Activated CD4-positive, CD25-positive, alpha-beta regulatory T cell treated with anti-CD3 and anti-CD28 coated beads, Interleukin-2, amount 50 U/mL, for 72 hours (primary cell): ENCODE results near the gene KCNMA1.
"Not testable (repeated sequence)": the region's sequence is repeated elsewhere in the genome, so short reads cannot be mapped to it uniquely, and the experiment has no call there.

Source experiments
- DNase-seq: peaks from one replicate; pipeline ENCODE4 v3.0.0; 2021

Gene KCNMA1

DNA sequence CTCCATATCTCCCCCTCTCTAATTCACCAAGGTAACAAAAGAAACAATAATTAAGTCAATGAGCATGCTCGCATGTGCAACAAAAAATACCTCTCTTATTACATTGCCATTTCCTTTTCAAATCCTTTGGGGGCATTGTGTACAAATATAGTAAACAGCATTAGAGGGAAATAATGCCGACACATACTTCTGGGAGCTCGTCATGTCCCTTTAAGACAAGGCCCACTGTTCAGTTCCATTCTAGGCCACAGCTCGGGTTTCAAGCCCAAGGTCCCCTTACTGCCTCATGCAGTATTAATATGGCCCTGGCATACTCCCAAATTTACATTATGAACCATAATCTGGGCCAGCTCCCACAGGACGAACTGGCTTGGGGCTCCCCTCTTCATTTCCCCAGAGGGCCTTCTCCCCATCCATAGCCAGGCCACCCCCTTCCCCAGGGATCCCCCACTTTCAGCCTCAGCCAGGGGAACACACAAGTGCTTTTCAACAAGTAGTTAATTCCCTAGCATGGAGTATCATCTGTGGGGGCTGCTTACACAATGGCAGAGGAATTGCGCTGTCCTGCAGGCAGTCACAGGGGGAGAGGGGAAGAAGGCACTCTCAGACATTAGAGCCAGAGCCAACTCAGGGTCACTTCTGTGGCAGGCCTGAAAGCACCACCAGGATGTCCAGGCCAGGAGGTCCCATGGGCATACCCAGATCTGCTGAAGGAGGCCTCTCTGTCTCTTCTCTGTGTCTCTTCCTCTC is 110.6 kb downstream of the KCNMA1 start:
- DNase-seq = no peak

GRCh38 chr10:77524281-77524711 is 113.3 kb downstream of the KCNMA1 start:
- DNase-seq = no peak

DNA sequence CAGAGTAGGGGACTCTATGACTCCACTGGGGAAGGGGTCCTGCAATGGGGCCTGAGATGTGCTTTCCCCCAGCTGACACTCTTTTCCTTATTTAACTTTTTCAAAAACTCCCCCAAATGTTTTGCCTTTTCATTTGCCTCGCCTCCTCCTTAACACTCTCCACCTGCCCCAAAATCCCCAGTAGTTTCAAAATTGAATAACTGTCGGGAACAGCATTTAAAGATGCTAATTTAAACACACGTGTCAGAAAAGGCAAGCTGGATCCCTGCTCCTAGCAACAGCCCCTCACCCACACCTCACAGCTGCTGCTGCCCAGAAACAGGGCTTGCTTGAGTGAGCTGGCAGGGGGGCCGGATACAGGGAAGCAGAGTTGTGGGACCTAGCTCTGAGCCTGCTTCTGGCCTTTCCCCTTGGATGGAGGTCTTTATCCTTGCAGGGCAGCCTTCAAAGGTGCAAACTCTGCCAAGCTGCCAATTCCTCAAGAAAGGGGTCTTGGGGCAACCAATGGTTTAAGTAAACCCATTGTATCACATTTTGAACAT is 115.3 kb downstream of the KCNMA1 start:
- no peak for DNase-seq

DNA sequence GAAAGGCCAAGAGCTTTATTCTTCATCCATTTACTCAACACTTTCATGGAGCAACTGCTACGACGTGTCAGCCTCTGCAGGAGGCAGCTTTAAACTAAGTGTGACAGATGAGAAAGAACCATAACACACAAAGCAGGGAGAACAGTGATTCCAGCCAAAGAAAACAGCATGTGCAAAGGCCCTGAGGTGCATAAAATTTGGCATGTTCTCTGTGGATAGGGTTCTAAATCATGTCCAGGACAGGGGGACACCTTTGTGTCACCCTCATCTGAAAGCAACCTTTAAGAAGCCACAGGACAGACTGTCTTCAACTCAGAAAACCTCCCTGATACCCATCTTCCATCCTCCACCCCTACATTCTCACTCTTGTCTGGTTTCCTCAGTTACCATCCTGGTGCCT is 116.6 kb downstream of the KCNMA1 start:
- DNase-seq = no peak

GRCh38 chr10:77520290-77520689 is 117.3 kb downstream of the KCNMA1 start:
- DNase-seq = no peak

- not testable (repeated sequence) for DNase-seq
Observed at GRCh38 chr10:77519791-77520190, 117.8 kb downstream of the KCNMA1 start.

GRCh38 chr10:77518910-77519274 is 118.7 kb downstream of the KCNMA1 start:
- no peak for DNase-seq

DNA sequence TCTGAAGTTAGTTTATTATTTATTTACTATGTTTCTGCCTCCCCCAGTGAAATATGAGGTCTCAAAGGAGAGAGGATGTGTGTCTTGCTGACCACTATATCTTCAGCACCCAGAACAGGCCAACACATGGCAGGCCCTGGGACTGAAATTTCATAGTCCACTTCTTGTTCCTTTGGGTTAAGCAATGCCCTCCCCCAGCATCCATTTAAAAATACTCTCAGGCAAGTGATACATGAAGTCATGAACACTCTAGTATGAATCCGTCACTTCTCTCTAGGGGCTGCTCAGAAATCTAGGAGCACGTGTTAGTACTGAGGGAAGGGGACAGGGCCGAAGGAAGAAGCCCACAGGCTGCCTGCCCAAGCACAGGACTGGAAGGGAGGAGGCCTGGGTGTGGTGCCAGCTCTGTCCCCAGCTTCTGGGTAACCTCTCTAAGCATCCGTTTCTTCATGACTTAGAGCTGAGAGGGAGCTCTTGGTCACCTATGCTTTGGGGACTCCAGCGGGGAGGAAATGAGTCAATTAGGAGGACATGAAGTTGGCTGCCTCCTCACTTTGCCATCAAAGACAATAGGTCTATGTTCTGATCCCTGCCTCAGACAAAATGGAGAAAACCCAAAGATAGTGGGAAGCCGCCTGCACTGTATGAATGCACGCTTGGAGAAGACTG is 119.2 kb downstream of the KCNMA1 start:
- no peak for DNase-seq

DNA sequence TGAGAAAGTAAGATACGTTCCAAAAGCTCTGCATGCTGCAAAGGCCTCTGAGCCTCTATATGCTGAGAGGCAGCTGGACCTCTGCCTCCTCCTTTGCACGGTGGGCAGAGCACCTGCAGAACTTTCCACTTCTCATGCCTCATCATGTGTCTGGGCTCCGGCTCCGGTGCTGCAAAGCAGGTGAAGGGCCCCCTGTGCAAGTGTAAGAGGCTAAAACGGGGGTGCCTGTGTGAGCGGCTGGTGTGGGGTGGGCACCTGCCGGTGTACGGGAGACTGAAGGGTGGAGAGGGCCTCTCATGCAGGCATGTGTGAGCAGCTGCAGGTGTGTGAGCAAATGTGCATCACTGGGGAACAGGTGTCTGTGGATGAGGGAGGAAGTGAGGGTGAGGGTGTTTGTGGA is 121.0 kb downstream of the KCNMA1 start:
- DNase-seq = no peak

GRCh38 chr10:77514870-77515269 is 122.7 kb downstream of the KCNMA1 start:
- DNase-seq = no peak

DNA sequence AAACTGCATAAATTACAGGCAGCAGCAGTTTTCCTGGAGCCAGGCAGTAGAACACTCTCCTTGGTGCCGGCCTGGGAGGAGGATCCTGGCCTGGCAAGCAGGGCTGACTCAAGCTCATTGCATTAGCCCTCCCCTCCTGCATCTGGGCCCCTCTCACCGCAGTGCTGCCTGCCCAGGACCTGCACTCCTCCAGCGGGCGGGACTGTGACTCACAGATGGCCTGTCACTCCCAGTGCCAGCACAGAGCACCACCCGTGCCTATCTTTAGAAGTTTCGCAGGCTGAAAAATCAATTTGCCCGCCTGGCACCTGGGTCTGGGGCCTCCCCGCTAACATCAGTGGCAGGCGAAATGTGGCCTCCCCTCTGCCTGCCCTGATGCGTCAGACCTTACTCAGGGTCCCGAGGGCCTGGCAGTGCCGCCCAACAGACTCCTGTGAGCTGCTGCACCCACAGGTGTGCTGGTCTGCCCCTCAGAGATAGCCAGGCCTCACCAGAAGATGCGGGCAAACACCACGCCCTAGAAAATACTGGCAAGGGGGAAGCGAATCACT is 123.8 kb downstream of the KCNMA1 start:
- no peak for DNase-seq

- no peak for DNase-seq
Observed at GRCh38 chr10:77513220-77513619, 124.4 kb downstream of the KCNMA1 start.

DNA sequence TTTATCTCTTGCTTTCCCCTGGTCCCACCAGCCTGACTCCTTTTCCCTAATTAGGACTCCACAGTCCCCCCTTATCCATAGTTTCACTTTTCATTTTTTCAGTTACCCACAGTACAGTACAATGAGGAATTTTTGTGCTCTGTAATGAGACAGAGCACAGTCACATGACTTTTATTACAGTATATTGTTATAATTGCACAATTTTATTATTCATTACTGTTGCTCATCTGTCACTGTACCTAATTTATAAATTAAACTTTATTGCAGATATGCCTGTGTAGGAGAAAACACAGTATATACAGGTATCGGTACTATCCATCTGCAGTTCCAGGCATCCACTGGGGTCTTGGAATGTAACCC is 125.4 kb downstream of the KCNMA1 start:
- no peak for DNase-seq

- no peak for DNase-seq
Observed at GRCh38 chr10:77511498-77512218, 126.0 kb downstream of the KCNMA1 start.

GRCh38 chr10:77510695-77511094 is 126.9 kb downstream of the KCNMA1 start:
- no peak for DNase-seq

DNA sequence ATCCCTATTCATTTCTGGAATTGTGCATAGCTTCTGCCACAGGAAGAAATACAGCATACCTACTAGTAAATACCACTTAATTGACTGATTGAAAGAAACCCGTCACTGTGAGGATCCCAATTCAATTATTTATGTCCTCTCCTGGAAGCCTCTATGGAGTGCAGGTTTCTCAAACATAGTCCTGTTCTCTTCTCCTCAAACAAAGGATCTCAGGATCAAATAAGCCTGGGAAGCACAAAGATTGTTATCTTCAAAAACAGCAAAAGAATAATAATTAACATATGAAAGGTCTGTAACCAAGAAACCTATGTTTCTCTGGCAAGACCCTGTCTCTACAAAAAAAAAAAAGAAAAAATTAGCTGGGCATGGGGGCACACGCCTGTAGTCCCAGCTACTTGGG is 127.3 kb downstream of the KCNMA1 start:
- DNase-seq = no peak

GRCh38 chr10:77509391-77509790 is 128.2 kb downstream of the KCNMA1 start:
- no peak for DNase-seq

- DNase-seq = no peak
Observed at GRCh38 chr10:77507291-77507880, 130.2 kb downstream of the KCNMA1 start.

DNA sequence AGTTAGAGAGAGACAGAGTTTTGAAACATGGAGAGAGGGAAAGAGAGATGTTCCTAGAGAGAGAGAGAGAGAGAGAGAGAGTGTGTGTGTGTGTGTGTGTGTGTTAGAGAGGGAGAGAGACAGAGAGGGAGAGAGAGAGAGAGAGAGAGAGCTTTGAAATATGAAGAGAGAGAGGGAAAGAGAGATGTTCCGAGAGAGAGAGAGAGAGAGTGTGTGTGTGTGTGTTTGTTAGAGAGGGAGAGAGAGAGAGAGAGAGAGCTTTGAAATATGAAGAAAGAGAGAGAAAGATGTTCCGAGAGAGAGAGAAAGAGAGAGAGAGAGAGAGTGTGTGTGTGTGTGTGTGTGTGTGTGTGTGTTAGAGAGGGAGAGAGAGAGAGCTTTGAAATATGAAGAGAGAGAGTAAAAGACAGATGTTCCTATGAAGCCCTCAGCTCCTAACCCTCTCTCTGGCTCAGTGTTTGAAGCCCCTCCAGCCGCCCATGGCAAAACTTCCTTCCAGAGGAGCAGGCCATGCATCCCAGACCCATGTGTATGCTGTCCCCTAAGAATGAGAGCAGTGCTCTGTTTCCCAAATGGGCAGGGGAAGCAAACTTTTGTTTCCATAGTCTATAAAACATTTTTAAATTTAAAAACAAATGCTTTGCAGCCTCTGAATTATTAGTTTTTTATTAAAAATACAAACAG is 130.9 kb downstream of the KCNMA1 start:
- DNase-seq = no peak

- DNase-seq = no peak
Observed at GRCh38 chr10:77505431-77506334, 131.9 kb downstream of the KCNMA1 start.

- no peak for DNase-seq
Observed at GRCh38 chr10:77504873-77505257, 132.7 kb downstream of the KCNMA1 start.
